Measurements from ENCODE around the gene ADPRH.
"Not testable (repeated sequence)": the region's sequence is repeated elsewhere in the genome, so short reads cannot be mapped to it uniquely, and the experiment has no call there.

Gene ADPRH

DNA sequence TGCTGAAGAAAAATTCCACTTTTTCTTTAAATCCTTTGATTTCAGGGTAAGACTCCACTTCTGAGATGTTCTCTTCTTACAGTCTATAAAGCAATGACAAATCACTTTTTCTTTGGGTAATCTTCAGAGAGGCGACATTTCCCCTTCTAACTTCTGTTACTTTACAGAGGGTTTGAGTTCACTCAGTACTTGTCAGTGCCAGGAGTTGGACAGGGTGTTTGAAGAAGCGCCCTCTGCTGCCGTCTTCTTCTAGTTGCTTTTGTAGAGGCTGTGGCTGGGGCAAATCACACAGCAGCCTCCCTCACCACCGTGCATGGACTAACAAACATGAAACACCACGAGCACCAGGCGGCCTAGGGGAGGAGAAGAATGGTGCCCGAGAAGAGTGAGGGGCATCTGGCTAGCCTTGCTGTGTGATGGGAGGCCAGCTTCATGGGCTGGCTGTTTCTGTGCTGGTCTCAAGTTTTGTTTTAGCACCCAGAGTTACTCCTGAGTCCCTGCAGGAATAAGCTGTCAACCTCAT, 19.8 kb upstream of the ADPRH start, which contains the start of gene CD80:
CD80 (minus strand) TSS at position 174 of the 523 bp plus-strand sequence. CDS start 1,886 bp downstream, outside the sequence.
- DNase-seq (ENCODE audit: low spot score): peak; percentile 77

DNA sequence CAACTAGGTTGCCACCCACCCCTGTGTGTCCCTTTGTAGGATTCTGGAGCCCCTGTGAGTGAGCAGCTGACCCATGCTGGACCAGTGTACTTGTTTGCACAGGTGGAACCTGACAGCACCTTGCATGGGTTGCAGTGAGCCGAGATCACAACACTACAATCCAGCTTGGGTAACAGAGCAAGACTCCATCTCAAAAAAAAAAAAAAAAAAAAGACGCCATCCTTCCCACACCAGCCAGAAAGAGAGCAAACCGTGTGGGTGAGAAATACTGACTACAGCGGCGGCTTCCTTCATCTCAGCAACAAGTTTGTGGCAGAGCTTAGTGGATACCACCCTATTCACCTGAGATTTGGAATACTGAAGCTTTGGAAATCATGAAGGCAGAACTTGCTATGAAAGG, 19.1 kb upstream of the ADPRH start:
- DNase-seq (ENCODE audit: low spot score): no peak

DNA sequence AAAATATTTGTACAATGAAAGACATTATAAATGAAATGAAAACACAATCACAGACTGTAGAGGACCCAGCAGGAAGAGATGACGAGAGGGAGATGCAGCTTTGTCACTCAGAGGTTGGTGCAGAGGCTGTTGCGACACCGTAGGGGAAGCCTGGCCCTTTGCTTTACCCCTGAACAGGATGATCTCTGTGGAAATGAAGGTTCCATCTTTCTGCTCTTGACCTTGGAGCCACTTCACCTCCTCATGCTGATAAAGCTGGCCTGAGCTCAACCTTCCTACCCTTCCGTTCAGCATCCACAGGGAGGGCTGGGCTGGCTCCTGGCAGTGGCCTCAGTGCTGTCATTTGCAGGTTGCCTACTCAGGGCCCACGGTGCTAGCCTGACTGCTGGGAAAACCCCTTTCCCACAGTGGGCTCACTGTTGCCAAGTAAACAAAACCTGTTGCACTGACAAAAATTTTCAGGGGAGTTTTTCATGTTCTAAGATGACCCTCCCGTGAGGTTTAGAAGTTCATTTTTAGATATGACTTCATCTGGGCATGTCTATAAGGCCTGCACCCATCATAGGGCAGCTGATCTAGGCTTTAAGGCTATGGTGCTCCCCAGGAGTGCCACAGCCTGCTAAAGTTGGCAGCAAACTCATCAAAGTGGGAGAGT, 16.9 kb upstream of the ADPRH start:
- DNase-seq (ENCODE audit: low spot score): no peak

DNA sequence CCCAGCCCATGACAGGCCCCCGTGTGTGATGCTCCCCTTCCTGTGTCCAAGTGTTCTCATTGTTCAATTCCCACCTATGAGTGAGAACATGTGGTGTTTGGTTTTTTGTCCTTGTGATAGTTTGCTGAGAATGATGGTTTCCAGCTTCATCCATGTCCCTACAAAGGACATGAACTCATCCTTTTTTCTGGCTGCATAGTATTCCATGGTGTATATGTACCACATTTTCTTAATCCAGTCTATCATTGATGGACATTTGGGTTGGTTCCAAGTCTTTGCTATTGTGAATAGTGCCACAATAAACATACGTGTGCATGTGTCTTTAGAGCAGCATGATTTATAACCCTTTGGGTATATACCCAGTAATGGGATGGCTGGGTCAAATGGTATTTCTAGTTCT, 16.0 kb upstream of the ADPRH start:
- not testable (repeated sequence) for DNase-seq (ENCODE audit: low spot score)

DNA sequence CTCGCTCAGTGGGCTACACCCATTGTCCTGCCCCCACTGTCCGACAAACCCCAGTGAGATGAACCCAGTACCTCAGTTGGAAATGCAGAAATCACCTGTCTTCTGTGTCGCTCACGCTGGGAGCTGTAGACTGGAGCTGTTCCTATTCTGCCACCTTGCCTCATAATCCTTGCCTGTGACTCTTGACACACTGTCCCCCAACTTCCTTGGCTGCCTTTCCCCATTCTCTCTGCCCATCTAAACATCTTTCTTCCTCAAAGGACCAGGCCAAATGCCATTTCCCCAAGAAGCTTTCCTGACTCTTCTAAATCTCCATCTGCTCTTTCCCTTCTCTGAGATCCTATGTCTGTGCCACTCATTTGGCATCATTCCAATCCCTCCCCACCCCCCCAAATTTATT, 10.1 kb upstream of the ADPRH start:
- no peak for DNase-seq (ENCODE audit: low spot score)

DNA sequence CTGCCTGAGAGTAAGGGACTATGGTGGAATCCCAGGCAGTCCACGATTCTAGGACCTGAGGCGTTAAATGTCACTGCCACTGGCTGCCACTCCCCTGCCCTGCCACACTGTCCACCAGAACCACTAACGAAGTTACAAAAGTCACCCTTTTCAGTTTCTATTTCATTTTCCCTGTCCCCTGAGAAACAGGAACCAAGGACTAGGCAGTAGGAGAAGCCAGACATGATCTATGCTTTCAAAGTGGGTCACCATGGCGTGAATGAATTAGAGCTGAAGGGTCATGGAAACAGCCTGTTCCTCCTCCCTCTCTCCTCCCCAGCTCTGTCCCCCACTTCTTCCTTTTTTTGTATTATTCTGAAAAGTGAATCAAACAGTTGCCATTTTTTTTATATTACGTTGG, 9.1 kb upstream of the ADPRH start:
- no peak for DNase-seq (ENCODE audit: low spot score)

DNA sequence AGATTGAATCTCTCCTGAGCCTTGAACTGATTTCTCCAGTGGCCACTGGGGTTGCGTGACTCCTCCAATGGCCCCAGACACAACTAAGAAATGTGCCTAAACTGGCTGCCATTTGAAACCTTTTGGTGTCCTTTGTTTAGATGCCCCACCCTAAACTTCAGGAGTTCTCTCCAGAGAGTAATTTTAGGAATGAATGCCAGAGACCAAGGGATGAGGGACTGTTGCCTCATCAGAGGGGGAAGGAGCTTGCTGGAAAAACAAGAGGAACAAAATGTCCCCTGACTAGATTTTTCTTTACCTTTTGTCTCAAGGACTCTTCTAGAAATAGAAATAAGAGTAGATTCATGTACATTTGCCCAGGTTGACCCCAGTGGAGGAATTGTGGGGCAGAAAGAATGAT, 8.1 kb upstream of the ADPRH start:
- DNase-seq (ENCODE audit: low spot score): no peak

DNA sequence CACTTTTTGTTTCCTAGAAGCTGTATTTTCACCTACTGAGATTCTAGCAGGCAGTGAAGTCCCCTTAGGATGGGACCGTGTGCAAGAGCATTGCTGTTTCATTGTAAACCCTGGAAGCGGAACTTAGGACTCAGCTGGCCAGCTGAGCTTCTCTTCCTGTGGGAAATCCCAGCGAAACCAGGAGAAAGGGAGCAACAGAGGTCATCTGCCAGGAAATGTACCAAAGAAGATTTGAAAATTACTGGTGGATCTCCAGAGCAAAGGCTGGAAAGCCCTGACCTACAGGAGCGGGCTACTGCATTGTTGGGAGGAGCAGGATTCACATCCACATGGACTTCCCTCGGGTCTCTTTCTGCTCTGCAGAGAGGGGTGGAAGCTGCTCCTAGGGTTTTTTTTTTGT, 7.6 kb upstream of the ADPRH start:
- DNase-seq (ENCODE audit: low spot score): no peak

DNA sequence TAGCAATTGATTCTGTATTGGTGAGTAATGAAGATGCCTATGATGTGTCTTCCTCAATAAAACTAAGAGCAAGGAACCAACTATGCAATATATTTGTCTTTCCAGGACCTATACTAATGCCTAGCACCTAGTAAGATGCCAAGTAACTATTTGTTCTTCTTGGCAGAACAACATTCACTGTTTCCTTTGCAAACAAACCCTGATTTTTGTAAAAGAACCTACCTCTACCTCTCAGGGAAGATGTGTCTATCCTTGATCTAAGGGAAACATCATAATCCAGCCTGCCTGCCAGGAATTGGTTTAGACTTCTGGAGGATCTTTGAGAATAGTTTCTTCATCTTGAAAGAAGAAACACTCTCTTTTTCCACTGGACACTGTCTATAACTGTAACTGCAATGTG, 3.8 kb upstream of the ADPRH start:
- no peak for DNase-seq (ENCODE audit: low spot score)

DNA sequence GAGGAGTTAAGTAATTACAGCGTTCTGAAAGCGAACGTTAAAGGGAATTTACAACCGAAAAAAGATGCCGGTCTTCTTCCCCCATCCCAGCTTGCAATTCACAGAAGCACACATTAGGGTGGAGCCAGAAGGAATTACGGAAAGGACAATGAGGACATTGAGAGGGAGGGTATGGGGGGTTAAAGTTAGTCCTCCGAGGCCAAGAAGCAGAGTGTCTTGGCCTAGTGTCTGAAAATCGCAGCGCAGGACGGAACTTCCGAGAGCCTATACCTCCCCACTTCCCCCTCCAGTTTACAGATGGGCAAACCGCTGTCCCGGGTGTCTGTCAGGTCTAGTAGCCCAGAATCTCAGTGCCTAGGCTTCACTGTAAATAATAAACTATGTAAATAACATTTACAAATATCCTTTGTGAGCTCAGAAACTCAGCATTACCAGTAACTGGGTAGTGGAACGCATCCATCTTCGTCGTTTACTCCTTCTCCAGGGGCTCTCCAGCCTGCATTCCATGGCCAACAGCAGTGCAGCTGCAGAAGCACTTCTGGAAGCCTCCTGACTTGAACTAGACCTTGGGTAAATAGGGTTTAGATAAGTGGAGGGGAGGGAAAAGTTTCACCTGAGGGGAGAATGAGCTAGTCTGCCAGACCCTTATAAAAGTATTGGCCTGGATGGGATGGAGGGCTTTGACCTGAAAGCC, 922 bp downstream of the ADPRH start:
- no peak for DNase-seq (ENCODE audit: low spot score)

DNA sequence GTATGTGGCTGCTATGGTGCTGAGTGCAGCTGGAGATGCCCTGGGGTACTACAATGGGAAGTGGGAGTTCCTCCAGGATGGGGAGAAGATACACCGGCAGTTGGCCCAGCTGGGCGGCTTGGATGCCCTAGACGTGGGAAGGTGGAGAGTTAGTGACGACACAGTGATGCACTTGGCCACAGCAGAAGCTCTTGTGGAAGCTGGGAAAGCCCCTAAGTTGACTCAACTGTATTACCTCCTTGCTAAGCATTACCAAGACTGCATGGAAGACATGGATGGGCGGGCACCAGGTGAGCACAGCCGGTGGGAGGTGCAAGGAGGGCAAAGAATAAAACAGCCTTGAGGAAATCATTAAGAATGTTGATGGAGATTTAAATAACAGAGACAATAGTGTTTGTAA, 2.9 kb downstream of the ADPRH start:
- no peak for DNase-seq (ENCODE audit: low spot score)

DNA sequence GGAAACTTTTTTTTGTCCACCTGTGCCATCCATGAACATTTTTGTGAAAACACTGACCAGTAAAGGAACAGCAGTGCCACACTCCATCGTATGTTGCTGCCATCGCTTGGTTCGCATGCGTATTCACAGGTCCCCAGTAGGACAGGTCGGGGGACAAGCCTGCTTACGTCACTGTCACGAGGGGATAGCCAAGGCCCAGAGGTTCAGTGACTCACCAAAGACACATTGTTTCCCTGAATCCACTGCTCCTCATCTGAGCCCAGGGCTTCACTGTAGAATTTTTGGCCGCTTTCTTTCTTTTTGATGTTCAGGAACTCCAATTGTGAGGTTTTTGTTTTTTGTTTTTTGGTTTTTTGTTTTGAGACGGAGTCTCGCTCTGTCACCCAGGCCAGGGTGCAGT, 5.9 kb downstream of the ADPRH start:
- DNase-seq (ENCODE audit: low spot score): no peak

DNA sequence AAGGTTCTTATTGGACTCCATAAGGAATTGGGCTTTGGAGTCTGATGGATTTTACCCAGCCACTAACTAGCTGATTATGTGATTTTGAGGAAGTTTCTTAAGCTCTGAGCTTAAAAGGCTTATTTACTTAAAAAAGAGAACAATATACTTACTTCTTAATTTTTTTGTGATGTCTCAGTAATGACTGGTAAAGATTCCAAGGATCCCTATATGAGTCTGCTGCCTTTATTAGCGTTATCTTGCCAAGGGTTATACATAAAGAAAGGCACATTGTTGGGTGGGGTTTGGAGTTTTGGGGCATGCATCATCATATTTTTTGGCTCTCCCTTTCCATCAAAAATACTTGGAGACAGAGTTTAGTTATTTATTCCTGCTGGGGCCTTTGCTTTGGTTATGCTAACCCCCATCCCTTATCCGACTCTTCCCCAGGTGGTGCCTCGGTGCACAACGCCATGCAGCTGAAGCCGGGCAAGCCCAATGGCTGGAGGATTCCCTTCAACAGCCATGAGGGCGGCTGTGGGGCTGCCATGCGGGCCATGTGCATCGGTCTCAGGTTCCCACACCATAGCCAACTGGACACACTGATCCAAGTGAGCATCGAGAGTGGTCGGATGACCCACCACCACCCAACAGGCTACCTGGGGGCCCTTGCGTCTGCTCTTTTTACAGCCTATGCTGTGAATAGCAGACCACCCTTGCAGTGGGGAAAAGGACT, 6.7 kb downstream of the ADPRH start:
- no peak for DNase-seq (ENCODE audit: low spot score)

DNA sequence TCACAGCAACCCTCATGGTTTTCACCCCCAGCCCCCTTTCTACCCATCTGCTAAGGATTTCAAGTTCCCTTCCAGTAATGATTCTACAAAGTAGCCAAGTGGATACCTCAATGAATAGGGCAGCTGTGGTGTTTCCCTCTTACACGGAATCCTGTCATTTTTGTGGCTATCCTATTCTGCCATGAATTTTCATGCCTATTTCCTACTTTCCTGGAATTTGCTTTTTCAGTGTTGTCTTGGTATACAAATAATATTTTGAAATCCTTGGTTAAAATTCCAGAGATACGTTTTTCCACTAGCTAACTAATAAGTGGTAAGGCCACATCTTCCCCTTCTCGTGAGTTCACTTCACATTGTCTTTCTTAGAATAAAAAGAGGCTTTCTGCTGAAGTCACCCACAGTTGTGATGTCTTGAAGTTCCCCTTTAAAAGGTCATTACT, 7.5 kb downstream of the ADPRH start:
- no peak for DNase-seq (ENCODE audit: low spot score)

DNA sequence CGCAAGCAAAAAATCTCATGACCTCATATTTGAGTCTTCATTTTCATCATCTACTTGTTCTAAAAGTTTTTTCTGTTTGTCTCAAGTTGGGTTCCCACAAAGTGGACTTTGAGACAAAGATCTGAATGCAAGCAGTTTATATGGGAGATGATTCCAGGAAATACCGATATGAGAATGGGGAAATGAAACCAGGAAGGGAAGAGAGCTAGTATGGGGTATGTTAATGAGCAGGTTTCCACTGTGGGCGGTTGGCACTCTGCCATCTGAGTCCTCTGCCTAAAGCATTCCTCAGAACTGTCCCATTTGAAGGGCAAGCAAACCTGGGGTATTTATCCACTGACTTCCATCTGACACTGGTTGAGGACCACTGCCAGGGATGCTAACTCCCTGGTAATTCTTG, 8.8 kb downstream of the ADPRH start:
- no peak for DNase-seq (ENCODE audit: low spot score)

DNA sequence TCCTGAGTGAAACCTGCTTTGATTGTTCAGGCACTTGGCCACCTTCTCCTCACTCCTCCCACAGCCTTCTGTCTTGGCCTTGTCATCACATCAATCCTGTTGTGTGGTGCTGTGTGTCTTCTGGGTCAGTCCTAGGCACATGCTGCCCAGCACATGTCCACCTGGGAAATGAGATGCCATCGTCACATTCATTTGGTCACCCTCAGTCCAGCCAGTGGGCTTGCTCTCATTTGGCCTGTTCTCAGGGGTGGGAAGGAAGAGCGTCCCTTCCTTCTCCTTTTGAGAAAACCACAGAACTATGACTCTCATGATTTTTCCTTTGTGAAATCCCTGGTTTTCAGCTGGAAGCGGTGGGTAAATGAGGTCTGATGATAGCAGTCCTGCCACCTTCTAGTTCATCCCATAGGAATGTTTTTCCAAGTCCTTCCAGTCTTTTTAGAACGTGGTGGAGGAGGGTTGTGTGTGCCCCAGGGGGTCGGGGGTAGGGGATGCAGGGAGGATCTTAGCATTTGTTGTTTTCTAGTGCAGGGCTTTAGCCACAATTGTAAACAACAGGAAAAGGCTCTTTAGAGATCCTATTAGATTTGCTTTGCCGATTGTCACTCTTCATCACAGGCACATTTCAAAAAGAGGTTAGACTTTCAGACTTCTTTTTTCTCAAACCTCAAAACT, 9.9 kb downstream of the ADPRH start:
- no peak for DNase-seq (ENCODE audit: low spot score)

DNA sequence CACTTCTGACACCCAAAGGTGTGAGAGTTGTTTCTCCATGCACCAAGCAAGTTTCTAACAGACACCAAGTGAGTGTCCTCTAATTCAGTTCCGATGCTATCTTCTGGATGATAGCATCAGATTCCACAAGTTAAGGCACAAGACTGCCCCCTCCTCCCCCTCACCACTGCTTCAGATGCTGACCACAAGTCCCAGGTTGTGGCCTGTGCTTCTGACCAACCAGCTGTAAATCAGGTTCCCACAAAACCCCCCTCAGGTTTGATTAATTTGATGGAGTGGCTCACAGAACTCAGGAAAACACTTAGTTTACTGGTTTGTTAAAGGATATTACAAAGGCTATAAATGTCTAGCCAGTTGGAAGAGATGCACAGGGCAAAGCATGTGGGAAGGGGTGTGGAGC, 11.4 kb downstream of the ADPRH start:
- no peak for DNase-seq (ENCODE audit: low spot score)

DNA sequence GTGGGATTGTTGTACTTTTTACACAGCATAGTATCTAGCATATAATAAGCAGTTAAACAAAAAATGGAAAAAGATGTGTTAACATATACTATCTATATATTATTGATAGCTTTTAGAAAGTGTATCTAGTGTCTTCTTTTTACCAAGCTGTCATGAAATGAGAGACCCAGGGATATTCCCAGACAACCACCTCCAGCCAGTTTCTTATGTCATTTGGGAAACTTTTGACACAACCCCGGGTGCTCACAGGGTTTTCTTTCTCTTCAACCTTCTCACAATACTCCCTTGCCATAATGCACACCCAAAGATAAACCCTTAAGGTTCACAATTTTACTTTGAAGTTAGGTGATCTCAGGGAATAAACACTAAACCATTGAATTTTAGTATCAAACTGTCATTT, 13.6 kb downstream of the ADPRH start:
- DNase-seq (ENCODE audit: low spot score): no peak

DNA sequence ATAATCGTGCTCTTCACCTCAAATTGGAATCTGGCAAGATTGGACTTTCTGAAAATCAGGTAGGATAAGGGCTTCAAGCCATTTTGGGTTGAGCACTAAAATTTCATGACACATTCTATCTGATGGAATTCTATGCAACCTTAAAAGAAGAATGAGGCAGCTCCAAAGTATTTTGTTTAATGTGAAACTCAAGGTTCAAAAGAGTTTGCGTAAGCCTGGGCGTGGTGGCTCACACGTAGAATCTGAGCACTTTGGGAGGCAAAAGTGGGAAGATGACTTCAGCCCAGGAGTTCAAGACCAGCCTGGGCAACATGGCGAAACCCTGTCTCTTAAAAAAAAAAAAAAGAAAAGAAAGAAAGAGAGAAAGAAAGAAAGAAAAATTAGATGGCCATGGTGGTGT, 14.8 kb downstream of the ADPRH start:
- no peak for DNase-seq (ENCODE audit: low spot score)

DNA sequence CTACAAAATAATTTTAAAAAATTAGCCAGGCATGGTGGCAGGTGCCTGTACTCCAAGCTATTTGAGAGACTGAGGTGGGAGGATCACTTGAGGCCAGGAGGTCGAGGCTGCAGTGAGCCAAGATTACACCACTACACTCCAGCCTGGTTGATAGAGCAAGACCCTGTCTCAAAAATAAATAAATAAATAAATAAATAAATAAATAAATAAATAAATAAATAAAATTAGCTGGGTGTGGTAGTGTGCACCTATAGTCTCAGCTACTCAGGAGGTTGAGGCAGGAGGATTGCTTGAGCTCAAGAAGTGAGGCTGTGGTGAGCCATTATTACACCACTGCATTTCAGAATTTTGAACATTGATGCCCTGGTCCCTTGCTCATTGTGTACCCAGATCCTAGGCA, 15.6 kb downstream of the ADPRH start:
- DNase-seq (ENCODE audit: low spot score): not testable (repeated sequence)

DNA sequence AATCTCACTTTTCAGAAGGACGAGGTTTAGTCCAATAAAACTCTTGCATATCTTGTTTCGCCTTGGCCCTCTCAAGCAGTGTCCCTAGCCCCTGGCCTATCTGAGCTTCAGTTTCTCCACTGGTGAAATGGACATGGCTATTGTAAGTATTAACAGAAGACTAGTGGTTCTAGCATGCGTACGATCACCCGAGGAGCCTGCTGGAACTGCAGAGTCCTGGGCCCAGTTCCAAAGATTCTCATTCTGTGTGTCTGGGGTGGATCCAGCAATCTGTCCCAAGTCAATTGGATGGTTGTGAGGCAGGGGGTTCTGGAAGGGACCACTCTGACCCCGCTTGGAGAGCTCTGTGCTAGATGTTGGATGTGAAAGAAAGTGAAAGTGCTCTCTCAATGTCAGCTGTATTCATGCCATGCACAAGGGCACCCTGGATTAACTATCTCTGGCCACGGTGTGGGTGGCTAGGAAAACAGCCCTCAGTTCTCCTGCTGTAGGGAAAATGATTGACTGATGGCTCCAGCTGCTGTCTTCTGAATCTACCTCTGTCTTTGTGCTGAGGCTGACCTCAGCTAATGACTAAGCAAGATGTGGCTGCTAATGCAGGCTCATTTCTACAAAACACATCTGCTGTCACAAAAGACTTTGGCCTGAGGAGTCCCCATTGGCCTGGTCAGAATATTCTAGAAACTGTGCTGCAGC, 16.5 kb downstream of the ADPRH start:
- peak; percentile 25 for DNase-seq (ENCODE audit: low spot score)

DNA sequence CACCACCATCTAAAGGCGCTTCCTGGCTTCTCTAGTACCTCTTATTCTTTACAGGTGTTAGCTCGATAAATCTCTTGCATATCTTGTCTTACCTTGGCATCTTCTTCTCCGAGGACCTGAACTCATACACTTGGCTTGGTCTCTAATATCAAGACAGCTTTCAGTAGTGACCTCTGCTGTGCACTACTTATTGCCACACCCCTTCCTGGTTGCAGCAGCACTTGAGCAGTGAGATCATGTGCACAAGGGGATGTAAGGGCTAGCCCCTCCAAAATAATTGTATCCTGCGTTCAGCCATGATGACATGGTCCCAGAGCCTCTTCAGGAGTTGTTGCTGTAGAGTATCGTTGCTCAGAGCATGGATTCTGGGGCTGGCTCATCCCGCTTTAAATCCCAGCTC, 17.1 kb downstream of the ADPRH start:
- DNase-seq (ENCODE audit: low spot score): no peak
